K562 (cell line): ENCODE measurements around the gene BZW2. TPM values are rescaled to one million over a fixed set of nuclear protein-coding genes. Genes with fewer than 3 reads are reported as not detected.
A peak's percentile ranks its signal among the peaks of the same experiment; 100 is the strongest.

Experiments used
- FIP1L1 ChIP-seq: fragments of 200-400 bp; formaldehyde crosslinking; IDR thresholded peaks from 2 replicates; pipeline ENCODE4 v1.6.1; 2018; ENCODE audit warnings: mild to moderate bottlenecking, low read depth, low read length; ENCODE audit not compliant: poor library complexity, severe bottlenecking
- FOXP4 ChIP-seq: sonication (generic); formaldehyde crosslinking; IDR thresholded peaks from 2 replicates; pipeline ENCODE4 v1.8.0; 2022; ENCODE audit warnings: mild to moderate bottlenecking, missing genetic modification reagents, borderline replicate concordance
- IRF2 ChIP-seq: sonication (generic); formaldehyde crosslinking; IDR thresholded peaks from 2 replicates; pipeline ENCODE4 v1.8.1; 2022; ENCODE audit warnings: mild to moderate bottlenecking, missing genetic modification reagents
- KLF10 ChIP-seq: fragments of 250-450 bp; sonication (Bioruptor Pico); IDR thresholded peaks from 2 replicates; pipeline ENCODE4 v1.6.1; 2021; ENCODE audit warnings: matching md5 sums
- NCOR1 ChIP-seq: fragments of 450-650 bp; IDR thresholded peaks from 2 replicates; pipeline ENCODE4 v1.6.1; 2016; ENCODE audit warnings: mild to moderate bottlenecking, moderate library complexity
- RAD21 ChIP-seq, 2 experiments: fragments of 250-450 bp in 1 of 2; fragments of 450-650 bp in 1 of 2; sonication (Bioruptor Pico) in 1 of 2; formaldehyde crosslinking in 1 of 2; IDR thresholded peaks in 1 of 2; conservative IDR thresholded peaks in 1 of 2; 2 replicates each; pipeline versions ENCODE4 v1.4.0 to v1.8.0; 2020 to 2022; ENCODE audit warnings: mild to moderate bottlenecking in 2 of 2, moderate library complexity in 1 of 2
- SIN3B ChIP-seq: fragments of 450-650 bp; IDR thresholded peaks from 2 replicates; pipeline ENCODE4 v1.6.1; 2017; ENCODE audit warnings: low read depth, mild to moderate bottlenecking, moderate library complexity
- SMARCA4 ChIP-seq: fragments of 450-650 bp; IDR thresholded peaks from 2 replicates; pipeline ENCODE4 v1.6.1; 2016
- SMC3 ChIP-seq: conservative IDR thresholded peaks from 2 replicates; pipeline ENCODE4 v1.6.1; 2011; ENCODE audit warnings: low read depth, low read length, improper control_type of control experiment; ENCODE audit not compliant: insufficient read depth
- SNIP1 ChIP-seq: fragments of 450-650 bp; IDR thresholded peaks from 2 replicates; pipeline ENCODE4 v1.7.1; 2017; ENCODE audit warnings: low read depth, mild to moderate bottlenecking
- TFE3 ChIP-seq: fragments of 450-650 bp; formaldehyde crosslinking; IDR thresholded peaks from 2 replicates; pipeline ENCODE4 v1.4.0; 2020; ENCODE audit warnings: mild to moderate bottlenecking, mixed read lengths
- TSHZ1 ChIP-seq: fragments of 250-450 bp; sonication (Bioruptor Pico); IDR thresholded peaks from 2 replicates; pipeline ENCODE4 v1.4.0; 2020; ENCODE audit warnings: mild to moderate bottlenecking, moderate library complexity
- ZBTB43 ChIP-seq: sonication (generic); formaldehyde crosslinking; IDR thresholded peaks from 2 replicates; pipeline ENCODE4 v1.8.0; 2023; ENCODE audit warnings: mild to moderate bottlenecking, missing genetic modification reagents
- ZNF277 ChIP-seq: fragments of 250-450 bp; sonication (Bioruptor Pico); IDR thresholded peaks from 2 replicates; pipeline ENCODE4 v1.8.0; 2022; ENCODE audit warnings: inconsistent platforms, mild to moderate bottlenecking, moderate library complexity, borderline replicate concordance
- ZNF436 ChIP-seq: fragments of 250-450, 450-650 bp; sonication (Bioruptor Pico); formaldehyde crosslinking; IDR thresholded peaks from 2 replicates; pipeline ENCODE4 v1.7.0; 2020; ENCODE audit warnings: mild to moderate bottlenecking
- polyA plus RNA-seq, 8 experiments: library from polyadenylated mRNA; depleted of rRNA in 4 of 8; stranded (reverse) in 5 of 8; unstranded in 3 of 8; fragments of >200 nt; fragmentation: Nextera tagmentation in 2 of 8; fragmentation: Illumina TruSeq in 1 of 8; extraction: Ambion mirVana in 2 of 8; extraction: Trizol in 1 of 8; gene quantifications; 2 replicates each; pipeline versions ENCODE4 v1.2.1 to v1.2.3, GENCODE V29; 2011 to 2014; ENCODE audit warnings: inconsistent platforms in 1 of 8, missing spikeins in 1 of 8
- total RNA-seq, 7 experiments: library from RNA; depleted of rRNA in 6 of 7; stranded (reverse); fragments of >200 nt in 6 of 7; fragmentation: Illumina TruSeq in 2 of 7; extraction: Trizol in 2 of 7; gene quantifications; 2 replicates each; pipeline versions ENCODE4 v1.2.1 to v1.2.3, GENCODE V29; 2011 to 2021; ENCODE audit warnings: low replicate concordance in 1 of 7

Gene BZW2
- total and polyA plus RNA-seq, 9 of the 15 experiments (the other 6 are each of a cell fraction or from before 2014, with no cell fraction given): 140 to 316 (median 173) TPM

- TF ChIP-seq SIN3B: peak; percentile 26; the same call in 1 of the 2 replicates
- TF ChIP-seq IRF2: no peak
- no peak for TF ChIP-seq TSHZ1 (CRISPR knock-in tag)
- TF ChIP-seq RAD21 (CRISPR knock-in tag; conservative IDR thresholded peaks at IDR 0.05 in 1 of 2, IDR thresholded peaks at IDR 0.05 in 1 of 2): no peak; a peak in 1 of 4 replicates
- TF ChIP-seq ZBTB43 (CRISPR knock-in tag): 0 out of 2 replicates have a peak, but pooled peaks have one; percentile 76
- TF ChIP-seq SNIP1: peak; percentile 99
- TF ChIP-seq FOXP4: peak; percentile 92; the same call in 1 of the 2 replicates
- TF ChIP-seq ZNF277 (CRISPR knock-in tag): no peak
- TF ChIP-seq SMARCA4: 0 out of 2 replicates have a peak, but pooled peaks have one; percentile 17
- no peak; the same call in 1 of the 2 replicates for TF ChIP-seq NCOR1
- TF ChIP-seq ZNF436 (CRISPR knock-in tag): no peak
- no peak for TF ChIP-seq TFE3 (CRISPR knock-in tag)
- TF ChIP-seq FIP1L1: peak; percentile 90
- TF ChIP-seq KLF10 (CRISPR knock-in tag): no peak
- no peak for TF ChIP-seq SMC3
Observed at GRCh38 chr7:16645593-16646471, at the start of gene BZW2, which contains the start of gene ANKMY2 (continued).
